Measurements from ENCODE around the gene PSMA4. TPM values are rescaled to one million over a fixed set of nuclear protein-coding genes. Genes with fewer than 3 reads are reported as not detected.
"Not testable (repeated sequence)": the region's sequence is repeated elsewhere in the genome, so short reads cannot be mapped to it uniquely, and the experiment has no call there.

Gene PSMA4
- total and polyA plus RNA-seq, 5 donors from 2014 or later, result 102 to 331 (median 263) TPM

GRCh38 chr15:78552597-78552996, 12.4 kb downstream of the PSMA4 start:
- no peak for ATAC-seq (ENCODE audit: low read depth in 2 of 2)
- H3K27me3 ChIP-seq (ENCODE audit: control insufficient read depth, insufficient read depth, low read length), result no peaks in the 10 kb centered on the region
- Mint-ChIP-seq H3K4me1 (peaks cover 0 to 2% (median 0%) of the 10 kb centered on the region in 4 donors), H3K9me3 (no peaks in the 10 kb centered on the region), H3K27ac (peak overlapping the region in 1 of 3 donors; percentile 92), H3K4me3 (no peak overlapping the region), H3K36me3 (peaks cover 28% of the 10 kb centered on the region), H3K27me3 (no peaks in the 10 kb centered on the region)
- H3K27ac ChIP-seq (ENCODE audit: insufficient read depth, low read length, poor library complexity, severe bottlenecking), result no peak overlapping the region
- H3K36me3 ChIP-seq (ENCODE audit: control insufficient read depth, insufficient read depth, low read length), result peaks cover 34% of the 10 kb centered on the region
- no peak overlapping the region for H3K4me3 ChIP-seq (ENCODE audit: low read depth, low read length)
- H3K4me1 ChIP-seq (ENCODE audit: control insufficient read depth, insufficient read depth, low read length, poor library complexity, severe bottlenecking), result no peaks in the 10 kb centered on the region
- no peaks in the 10 kb centered on the region for H3K9me3 ChIP-seq (ENCODE audit: control insufficient read depth in 2 of 2, low read length in 2 of 2)
- DNase-seq, result no peak

- H3K27me3 ChIP-seq (ENCODE audit: control insufficient read depth, insufficient read depth, low read length); DNase-seq; H3K4me1 ChIP-seq (ENCODE audit: control insufficient read depth, insufficient read depth, low read length, poor library complexity, severe bottlenecking); ATAC-seq (ENCODE audit: low read depth in 2 of 2); H3K9me3 ChIP-seq (ENCODE audit: control insufficient read depth in 2 of 2, low read length in 2 of 2); H3K27ac Mint-ChIP-seq; H3K9me3 Mint-ChIP-seq; H3K27ac ChIP-seq (ENCODE audit: insufficient read depth, low read length, poor library complexity, severe bottlenecking); H3K36me3 ChIP-seq (ENCODE audit: control insufficient read depth, insufficient read depth, low read length); H3K4me3 Mint-ChIP-seq; H3K36me3 Mint-ChIP-seq; H3K4me3 ChIP-seq (ENCODE audit: low read depth, low read length): not testable (repeated sequence)
- Mint-ChIP-seq H3K27me3 (peaks cover 24% of the 10 kb centered on the region), H3K4me1 (peaks cover 0 to 12% (median 7%) of the 10 kb centered on the region in 4 donors)
Measured at GRCh38 chr15:78560201-78560600, 20.0 kb downstream of the PSMA4 start.

- H3K36me3 ChIP-seq (ENCODE audit: control insufficient read depth, insufficient read depth, low read length), result no peaks in the 10 kb centered on the region
- H3K4me1 ChIP-seq (ENCODE audit: control insufficient read depth, insufficient read depth, low read length, poor library complexity, severe bottlenecking), result peaks cover 18% of the 10 kb centered on the region
- Mint-ChIP-seq H3K4me3 (peak overlapping the region in 1 of 4 donors; percentile 64), H3K9me3 (no peaks in the 10 kb centered on the region), H3K4me1 (peaks cover 4 to 21% (median 13%) of the 10 kb centered on the region in 4 donors), H3K36me3 (no peaks in the 10 kb centered on the region), H3K27ac (no peak overlapping the region), H3K27me3 (peaks cover 24% of the 10 kb centered on the region)
- H3K27me3 ChIP-seq (ENCODE audit: control insufficient read depth, insufficient read depth, low read length), result peaks cover 3% of the 10 kb centered on the region
- no peaks in the 10 kb centered on the region for H3K9me3 ChIP-seq (ENCODE audit: control insufficient read depth in 2 of 2, low read length in 2 of 2)
- ATAC-seq (ENCODE audit: low read depth in 2 of 2) (no peak), DNase-seq (no peak)
- H3K4me3 ChIP-seq (ENCODE audit: low read depth, low read length), result no peak overlapping the region
- no peak overlapping the region for H3K27ac ChIP-seq (ENCODE audit: insufficient read depth, low read length, poor library complexity, severe bottlenecking)
Measured at GRCh38 chr15:78561490-78561889, 21.2 kb downstream of the PSMA4 start.

- H3K4me3 Mint-ChIP-seq, result peak overlapping the region in 1 of 4 donors; percentile 85
- H3K27me3 Mint-ChIP-seq, result peaks cover 19% of the 10 kb centered on the region
Measured at GRCh38 chr15:78563092-78563491, 22.8 kb downstream of the PSMA4 start.

GRCh38 chr15:78564743-78565096, 24.5 kb downstream of the PSMA4 start:
- peaks cover 16% of the 10 kb centered on the region for H3K27me3 Mint-ChIP-seq
- no peaks in the 10 kb centered on the region for H3K9me3 ChIP-seq (ENCODE audit: control insufficient read depth in 2 of 2, low read length in 2 of 2)
- no peaks in the 10 kb centered on the region for H3K36me3 Mint-ChIP-seq
- H3K4me1 Mint-ChIP-seq, result peaks cover 6 to 24% (median 18%) of the 10 kb centered on the region in 4 donors
- peak overlapping the region; percentile 81 to 97 (median 90) for H3K4me3 Mint-ChIP-seq
- no peaks in the 10 kb centered on the region for H3K9me3 Mint-ChIP-seq
- no peak overlapping the region for H3K27ac ChIP-seq (ENCODE audit: insufficient read depth, low read length, poor library complexity, severe bottlenecking)
- H3K27me3 ChIP-seq (ENCODE audit: control insufficient read depth, insufficient read depth, low read length), result no peaks in the 10 kb centered on the region
- H3K4me1 ChIP-seq (ENCODE audit: control insufficient read depth, insufficient read depth, low read length, poor library complexity, severe bottlenecking), result peaks cover 19% of the 10 kb centered on the region
- H3K36me3 ChIP-seq (ENCODE audit: control insufficient read depth, insufficient read depth, low read length), result no peaks in the 10 kb centered on the region
- H3K27ac Mint-ChIP-seq, result peak overlapping the region in 2 of 3 donors; percentile 78 to 84
- ATAC-seq (ENCODE audit: low read depth in 2 of 2), result no peak
- DNase-seq, result no peak
- H3K4me3 ChIP-seq (ENCODE audit: low read depth, low read length), result peak overlapping the region; percentile 41

More at GRCh38 chr15:78563092-78563491, 22.8 kb downstream of the PSMA4 start:
- Histone ChIP-seq H3K27me3 (ENCODE audit: control insufficient read depth, insufficient read depth, low read length) (peaks cover 3% of the 10 kb centered on the region), H3K4me3 (ENCODE audit: low read depth, low read length) (no peak overlapping the region), H3K9me3 (ENCODE audit: control insufficient read depth in 2 of 2, low read length in 2 of 2) (no peaks in the 10 kb centered on the region), H3K4me1 (ENCODE audit: control insufficient read depth, insufficient read depth, low read length, poor library complexity, severe bottlenecking) (peaks cover 19% of the 10 kb centered on the region), H3K36me3 (ENCODE audit: control insufficient read depth, insufficient read depth, low read length) (no peaks in the 10 kb centered on the region), H3K27ac (ENCODE audit: insufficient read depth, low read length, poor library complexity, severe bottlenecking) (no peak overlapping the region)
- H3K4me1 Mint-ChIP-seq, result peaks cover 6 to 24% (median 18%) of the 10 kb centered on the region in 4 donors
- H3K9me3 Mint-ChIP-seq, result no peaks in the 10 kb centered on the region
- peak overlapping the region in 2 of 3 donors; percentile 8 to 62 for H3K27ac Mint-ChIP-seq
- no peaks in the 10 kb centered on the region for H3K36me3 Mint-ChIP-seq
- ATAC-seq (ENCODE audit: low read depth in 2 of 2) (no peak), DNase-seq (no peak)

- DNase-seq, result peak; percentile 36 to 69 (median 66)
- Mint-ChIP-seq H3K9me3 (no peaks in the 10 kb centered on the region), H3K27ac (peak within 1 kb of the TSS; percentile 57 to 84 (median 78)), H3K27me3 (peaks cover 16% of the 10 kb centered on the region), H3K36me3 (no peaks in the 10 kb centered on the region), H3K4me1 (peaks cover 6 to 24% (median 18%) of the 10 kb centered on the region in 4 donors), H3K4me3 (peak within 1 kb of the TSS; percentile 81 to 97 (median 90))
- H3K36me3 ChIP-seq (ENCODE audit: control insufficient read depth, insufficient read depth, low read length), result no peaks in the 10 kb centered on the region
- peaks cover 19% of the 10 kb centered on the region for H3K4me1 ChIP-seq (ENCODE audit: control insufficient read depth, insufficient read depth, low read length, poor library complexity, severe bottlenecking)
- ATAC-seq (ENCODE audit: low read depth in 2 of 2), result peak; percentile 65 to 75
- H3K27ac ChIP-seq (ENCODE audit: insufficient read depth, low read length, poor library complexity, severe bottlenecking), result no peak within 1 kb of the TSS
- no peaks in the 10 kb centered on the region for H3K27me3 ChIP-seq (ENCODE audit: control insufficient read depth, insufficient read depth, low read length)
- peak within 1 kb of the TSS; percentile 87 for H3K4me3 ChIP-seq (ENCODE audit: low read depth, low read length)
- H3K9me3 ChIP-seq (ENCODE audit: control insufficient read depth in 2 of 2, low read length in 2 of 2), result no peaks in the 10 kb centered on the region
Measured at GRCh38 chr15:78565097-78565950, 25.1 kb downstream of the PSMA4 start, which contains the start of gene CHRNA5. Gene CHRNA5 (plus strand): TSS chr15:78565520. CDS start chr15:78565720, 200 bp downstream.

- ATAC-seq (ENCODE audit: low read depth in 2 of 2), result no peak
- no peaks in the 10 kb centered on the region for H3K9me3 ChIP-seq (ENCODE audit: control insufficient read depth in 2 of 2, low read length in 2 of 2)
- peak overlapping the region; percentile 23 to 84 (median 57) for H3K27ac Mint-ChIP-seq
Measured at GRCh38 chr15:78565951-78566774, 25.9 kb downstream of the PSMA4 start.

More at GRCh38 chr15:78565951-78566774, 25.9 kb downstream of the PSMA4 start:
- no peaks in the 10 kb centered on the region for H3K36me3 Mint-ChIP-seq
- no peaks in the 10 kb centered on the region for H3K9me3 Mint-ChIP-seq
- peaks cover 6 to 24% (median 18%) of the 10 kb centered on the region in 4 donors for H3K4me1 Mint-ChIP-seq
- Histone ChIP-seq H3K36me3 (ENCODE audit: control insufficient read depth, insufficient read depth, low read length) (no peaks in the 10 kb centered on the region), H3K27me3 (ENCODE audit: control insufficient read depth, insufficient read depth, low read length) (no peaks in the 10 kb centered on the region), H3K4me3 (ENCODE audit: low read depth, low read length) (peak overlapping the region; percentile 87), H3K4me1 (ENCODE audit: control insufficient read depth, insufficient read depth, low read length, poor library complexity, severe bottlenecking) (peaks cover 19% of the 10 kb centered on the region), H3K27ac (ENCODE audit: insufficient read depth, low read length, poor library complexity, severe bottlenecking) (no peak overlapping the region)
- H3K27me3 Mint-ChIP-seq, result peaks cover 16% of the 10 kb centered on the region
- DNase-seq, result peak in 1 of 3 donors; percentile 22
- H3K4me3 Mint-ChIP-seq, result peak overlapping the region; percentile 81 to 94 (median 86)
